ENCODE results near the gene CRKL. TPM values are rescaled to one million over a fixed set of nuclear protein-coding genes. Genes with fewer than 3 reads are reported as not detected.

The CRKL gene
- total RNA-seq, 1 donor from 2014 or later: 91.0 TPM

- Histone ChIP-seq H3K27ac (no peak overlapping the region), H3K27me3 (no peaks in the 10 kb centered on the region), H3K9ac (no peak overlapping the region), H3F3A (ENCODE audit: low read depth) (no peaks in the 10 kb centered on the region), H3K4me1 (no peaks in the 10 kb centered on the region), H3K4me2 (no peak overlapping the region), H3K9me3 (ENCODE audit: low read depth) (no peaks in the 10 kb centered on the region), H3K36me3 (no peaks in the 10 kb centered on the region), H3K79me2 (ENCODE audit: low read depth) (no peaks in the 10 kb centered on the region), H4K20me1 (ENCODE audit: low read depth) (no peaks in the 10 kb centered on the region), H2AFZ (replicated peaks) (no peak overlapping the region), H3K4me3 (no peak overlapping the region)
- DNase-seq (ENCODE audit: low spot score): no peak
- H3K4me3 Mint-ChIP-seq: no peak overlapping the region
- H3K27me3 Mint-ChIP-seq (ENCODE audit: insufficient read depth, low read depth): peaks cover 8% of the 10 kb centered on the region
- TF ChIP-seq EZH2phosphoT487 (IDR thresholded peaks at IDR 0.05) (no peak), CTCF (IDR thresholded peaks at IDR 0.05) (no peak), EZH2 (IDR thresholded peaks at IDR 0.05) (no peak)
- peaks cover 4% of the 10 kb centered on the region for H3K4me1 Mint-ChIP-seq
- peaks cover 13% of the 10 kb centered on the region for H3K36me3 Mint-ChIP-seq
- no peak overlapping the region for H3K27ac Mint-ChIP-seq
- no peaks in the 10 kb centered on the region for H3K9me3 Mint-ChIP-seq
These were observed 29.8 kb upstream of the CRKL start for GRCh38 chr22:20887375-20887774.

- Histone ChIP-seq H2AFZ (replicated peaks) (no peak overlapping the region), H3K79me2 (ENCODE audit: low read depth) (no peaks in the 10 kb centered on the region), H3K36me3 (no peaks in the 10 kb centered on the region), H3F3A (ENCODE audit: low read depth) (no peaks in the 10 kb centered on the region), H3K27ac (no peak overlapping the region), H3K4me2 (no peak overlapping the region), H3K27me3 (no peaks in the 10 kb centered on the region), H3K9me3 (ENCODE audit: low read depth) (no peaks in the 10 kb centered on the region), H3K4me1 (no peaks in the 10 kb centered on the region), H3K9ac (no peak overlapping the region), H3K4me3 (no peak overlapping the region), H4K20me1 (ENCODE audit: low read depth) (no peaks in the 10 kb centered on the region)
- Mint-ChIP-seq H3K27me3 (ENCODE audit: insufficient read depth, low read depth) (peaks cover 8% of the 10 kb centered on the region), H3K9me3 (no peaks in the 10 kb centered on the region), H3K4me3 (no peak overlapping the region), H3K27ac (no peak overlapping the region), H3K4me1 (peaks cover 4% of the 10 kb centered on the region), H3K36me3 (peaks cover 7% of the 10 kb centered on the region)
- no peak for DNase-seq (ENCODE audit: low spot score)
- TF ChIP-seq CTCF (IDR thresholded peaks at IDR 0.05) (no peak), EZH2 (IDR thresholded peaks at IDR 0.05) (no peak), EZH2phosphoT487 (IDR thresholded peaks at IDR 0.05) (no peak)
These were observed 28.0 kb upstream of the CRKL start for GRCh38 chr22:20889025-20889704.

DNA sequence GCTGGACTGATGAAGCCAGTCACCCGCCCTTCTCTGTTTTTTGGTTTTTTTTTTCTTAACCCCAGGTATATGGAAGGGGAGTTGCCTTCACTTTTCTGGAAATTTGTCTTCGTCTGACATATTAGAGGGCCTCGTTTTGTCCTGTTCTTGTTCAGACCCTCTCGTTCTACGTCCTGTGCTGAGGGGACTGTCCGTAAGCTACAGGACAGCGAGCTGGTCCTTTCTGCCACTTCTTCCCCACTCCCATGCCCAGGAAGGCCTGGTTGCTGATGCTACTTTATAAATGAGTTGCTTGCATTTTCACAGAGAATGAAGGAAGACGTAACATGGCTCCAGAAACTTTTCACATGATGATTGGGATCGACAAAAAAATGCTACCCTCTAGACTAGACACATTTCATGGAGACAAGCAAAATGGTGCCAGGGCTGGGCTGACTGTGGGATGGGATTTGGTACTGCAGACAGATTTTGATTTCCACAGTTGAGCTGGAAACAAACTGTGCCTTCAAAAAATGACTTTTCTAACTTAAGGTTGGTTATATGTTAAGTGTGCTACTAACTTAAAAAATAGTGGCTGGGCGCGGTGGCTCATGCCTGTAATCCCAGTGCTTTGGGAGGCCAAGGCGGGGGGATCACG, 27.2 kb upstream of the CRKL start:
- Histone ChIP-seq H3K9me3 (ENCODE audit: low read depth) (no peaks in the 10 kb centered on the region), H3K27me3 (no peaks in the 10 kb centered on the region), H3K4me1 (no peaks in the 10 kb centered on the region), H3K36me3 (no peaks in the 10 kb centered on the region), H2AFZ (replicated peaks) (no peak overlapping the region), H3K79me2 (ENCODE audit: low read depth) (no peaks in the 10 kb centered on the region), H3F3A (ENCODE audit: low read depth) (no peaks in the 10 kb centered on the region), H3K4me2 (no peak overlapping the region), H3K9ac (peak overlapping the region; percentile 20), H3K4me3 (no peak overlapping the region), H3K27ac (no peak overlapping the region), H4K20me1 (ENCODE audit: low read depth) (no peaks in the 10 kb centered on the region)
- H3K27me3 Mint-ChIP-seq (ENCODE audit: insufficient read depth, low read depth): peaks cover 6% of the 10 kb centered on the region
- H3K4me3 Mint-ChIP-seq: no peak overlapping the region
- TF ChIP-seq EZH2 (IDR thresholded peaks at IDR 0.05) (no peak), CTCF (IDR thresholded peaks at IDR 0.05) (no peak), EZH2phosphoT487 (IDR thresholded peaks at IDR 0.05) (no peak)
- H3K36me3 Mint-ChIP-seq: peaks cover 7% of the 10 kb centered on the region
- peaks cover 4% of the 10 kb centered on the region for H3K4me1 Mint-ChIP-seq
- H3K9me3 Mint-ChIP-seq: no peaks in the 10 kb centered on the region
- DNase-seq (ENCODE audit: low spot score): no peak
- H3K27ac Mint-ChIP-seq: no peak overlapping the region

Data from neural progenitor cell (in vitro differentiated cells).